GM12873 (cell line): ENCODE results near the gene KCNH3.

Experiments
- CTCF ChIP-seq: IDR thresholded peaks from 2 replicates; pipeline ENCODE4 v1.5.1; 2012; ENCODE audit warnings: low read depth, mild to moderate bottlenecking, moderate library complexity, low read length, control low read depth; ENCODE audit not compliant: insufficient read depth; ENCODE audit errors: missing control alignments

Gene KCNH3

GRCh38 chr12:49538510-49539403, at the start of gene KCNH3:
TSS of gene KCNH3 (plus strand) at chr12:49539030. CDS start at chr12:49539417, 387 bp downstream.
- no peak for TF ChIP-seq CTCF

- TF ChIP-seq CTCF: no peak
These were observed 49.7 kb upstream of the KCNH3 start for GRCh38 chr12:49489154-49489553.

- TF ChIP-seq CTCF: no peak
These were observed 49.1 kb upstream of the KCNH3 start for GRCh38 chr12:49489720-49490119.

- TF ChIP-seq CTCF: no peak
These were observed 47.0 kb upstream of the KCNH3 start for GRCh38 chr12:49491823-49492222.

GRCh38 chr12:49493900-49494299, 44.9 kb upstream of the KCNH3 start:
- no peak for TF ChIP-seq CTCF

- no peak for TF ChIP-seq CTCF
These were observed 42.1 kb upstream of the KCNH3 start for GRCh38 chr12:49496417-49497360.

- TF ChIP-seq CTCF: no peak
These were observed 36.9 kb upstream of the KCNH3 start for GRCh38 chr12:49501895-49502294.
